NCI-H524 treated with DMSO at 0.1 percent for 48 hours (cell line): Measurements from ENCODE around the gene TNNT2.

Experiments used
- DNase-seq: peaks from one replicate; lab custom pipeline; 2025; lab: John Stamatoyannopoulos, UW

The TNNT2 gene

GRCh38 chr1:201356701-201357100 lies 20.8 kb downstream of the TNNT2 start:
- DNase-seq = no peak

- no peak for DNase-seq
These were observed 21.2 kb downstream of the TNNT2 start for GRCh38 chr1:201356236-201356635.

GRCh38 chr1:201355471-201355870 lies 22.0 kb downstream of the TNNT2 start:
- no peak for DNase-seq

GRCh38 chr1:201354901-201355295 lies 22.6 kb downstream of the TNNT2 start:
- no peak for DNase-seq

- no peak for DNase-seq
These were observed 23.2 kb downstream of the TNNT2 start for GRCh38 chr1:201354151-201354900.

- DNase-seq = no peak
These were observed 24.1 kb downstream of the TNNT2 start for GRCh38 chr1:201353186-201353940.

GRCh38 chr1:201351617-201352016 lies 25.9 kb downstream of the TNNT2 start:
- DNase-seq = no peak

GRCh38 chr1:201350884-201351283 lies 26.6 kb downstream of the TNNT2 start:
- no peak for DNase-seq

- no peak for DNase-seq
These were observed 27.1 kb downstream of the TNNT2 start for GRCh38 chr1:201350361-201350725.

GRCh38 chr1:201349092-201349491 lies 28.4 kb downstream of the TNNT2 start:
- no peak for DNase-seq

GRCh38 chr1:201348211-201348566 lies 29.3 kb downstream of the TNNT2 start:
- DNase-seq = peak; percentile 2

GRCh38 chr1:201347498-201348210 lies 29.8 kb downstream of the TNNT2 start:
- DNase-seq = no peak

GRCh38 chr1:201346987-201347386 lies 30.5 kb downstream of the TNNT2 start:
- no peak for DNase-seq

- DNase-seq = no peak
These were observed 31.0 kb downstream of the TNNT2 start for GRCh38 chr1:201346337-201346939.

GRCh38 chr1:201345081-201345355 lies 32.5 kb downstream of the TNNT2 start:
- DNase-seq = no peak

GRCh38 chr1:201344206-201345080 lies 33.0 kb downstream of the TNNT2 start:
- no peak for DNase-seq

- no peak for DNase-seq
These were observed 36.1 kb downstream of the TNNT2 start for GRCh38 chr1:201341377-201341776.

- no peak for DNase-seq
These were observed 40.6 kb downstream of the TNNT2 start for GRCh38 chr1:201336711-201337450.

- DNase-seq = no peak
These were observed 41.6 kb downstream of the TNNT2 start for GRCh38 chr1:201335901-201336300.

GRCh38 chr1:201335174-201335870 lies 42.2 kb downstream of the TNNT2 start:
- DNase-seq = no peak
